T-helper 17 cell (primary cell): ENCODE data around the gene DBF4B. TPM values are rescaled to one million over a fixed set of nuclear protein-coding genes. Genes with fewer than 3 reads are reported as not detected.
"Not testable (repeated sequence)": the region's sequence is repeated elsewhere in the genome, so short reads cannot be mapped to it uniquely, and the experiment has no call there.

Experiments used
- ATAC-seq: fragments of 150-1000 bp; cut with Tn5 transposase; 2 replicates; pipeline ENCODE4 v1.10.0; 2021; ENCODE audit warnings: mild to moderate bottlenecking, moderate library complexity
- DNase-seq, 3 donors: peaks; one replicate each; pipeline versions ENCODE4 v3.0.0 to v3.0.0-alpha.2; 2020 to 2021
- H3K9me3 ChIP-seq: one replicate; pipeline ENCODE4 v1.7.0; 2013; ENCODE audit warnings: low read length, mild to moderate bottlenecking; ENCODE audit not compliant: control insufficient read depth, poor library complexity, severe bottlenecking
- H3K27ac Mint-ChIP-seq: one replicate; pipeline ENCODE4 v1.8.0; 2022; ENCODE audit warnings: mild to moderate bottlenecking, moderate library complexity, mixed read lengths
- H3K27me3 Mint-ChIP-seq: one replicate; pipeline ENCODE4 v1.8.0; 2022; ENCODE audit warnings: mixed read lengths
- H3K36me3 Mint-ChIP-seq: one replicate; pipeline ENCODE4 v1.8.0; 2022; ENCODE audit warnings: low read depth, mixed read lengths
- H3K4me1 Mint-ChIP-seq: one replicate; pipeline ENCODE4 v1.8.0; 2022; ENCODE audit warnings: mild to moderate bottlenecking, mixed read lengths
- H3K4me3 Mint-ChIP-seq: one replicate; pipeline ENCODE4 v1.8.0; 2022; ENCODE audit warnings: mild to moderate bottlenecking, moderate library complexity, mixed read lengths
- total RNA-seq, 4 donors: library from RNA in 2 of 4; stranded (reverse) in 2 of 4; gene quantifications; one replicate each; pipeline ENCODE4 v1.2.3 and lab custom pipeline; 2022 to 2026

DBF4B gene
- total RNA-seq, 2 donors from 2014 or later: 2.2 to 3.8 TPM

DNA sequence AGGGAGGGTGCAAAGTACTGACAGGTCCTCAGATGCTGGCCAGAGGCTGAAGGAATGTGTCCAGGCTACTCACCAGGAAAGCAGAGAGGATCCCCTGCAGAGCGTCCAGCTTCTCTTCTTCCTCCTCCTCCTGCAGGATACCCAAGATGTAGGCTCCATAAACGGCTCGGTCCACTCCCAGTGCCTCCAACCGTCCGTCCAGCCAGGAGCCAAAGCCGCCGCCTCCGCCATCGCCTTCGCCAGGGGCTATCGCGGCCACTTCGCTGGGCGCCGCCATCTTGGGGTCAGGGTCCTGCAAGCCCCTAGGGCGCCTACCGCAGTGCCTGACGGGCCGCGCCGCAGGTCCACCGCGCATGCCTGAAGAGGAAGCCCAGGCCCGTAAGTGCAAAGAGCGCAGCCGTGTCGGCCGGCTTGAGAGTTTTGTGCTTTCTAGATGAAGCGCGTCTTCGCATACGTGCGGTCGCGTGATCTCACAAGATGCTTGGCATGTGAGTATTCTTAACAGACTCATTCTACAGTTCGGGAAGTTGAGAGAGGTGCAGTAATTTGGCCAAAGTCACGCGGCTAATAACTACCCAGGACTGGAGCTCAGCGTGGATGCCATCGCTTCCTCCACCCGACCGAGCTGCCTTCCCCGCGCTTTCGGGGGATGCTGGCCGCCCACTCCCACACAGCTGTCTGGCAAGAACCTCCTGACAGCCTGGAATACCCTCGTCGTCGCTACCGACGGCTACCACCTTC, 18.8 kb upstream of the DBF4B start, which contains the start of gene CCDC43:
Gene CCDC43, minus strand, starts transcription at position 300 of the 741 bp plus-strand sequence. Its CDS starts 23 bp downstream, at position 277.
- Mint-ChIP-seq H3K4me1 (peaks cover 34% of the 10 kb centered on the region), H3K4me3 (peak within 1 kb of the TSS; percentile 99), H3K27me3 (no peaks in the 10 kb centered on the region), H3K36me3 (peaks cover 4% of the 10 kb centered on the region), H3K27ac (peak within 1 kb of the TSS; percentile 97)
- DNase-seq: peak; percentile 78 to 91 (median 85)
- H3K9me3 ChIP-seq: no peaks in the 10 kb centered on the region
- ATAC-seq: peak; percentile 99

DNA sequence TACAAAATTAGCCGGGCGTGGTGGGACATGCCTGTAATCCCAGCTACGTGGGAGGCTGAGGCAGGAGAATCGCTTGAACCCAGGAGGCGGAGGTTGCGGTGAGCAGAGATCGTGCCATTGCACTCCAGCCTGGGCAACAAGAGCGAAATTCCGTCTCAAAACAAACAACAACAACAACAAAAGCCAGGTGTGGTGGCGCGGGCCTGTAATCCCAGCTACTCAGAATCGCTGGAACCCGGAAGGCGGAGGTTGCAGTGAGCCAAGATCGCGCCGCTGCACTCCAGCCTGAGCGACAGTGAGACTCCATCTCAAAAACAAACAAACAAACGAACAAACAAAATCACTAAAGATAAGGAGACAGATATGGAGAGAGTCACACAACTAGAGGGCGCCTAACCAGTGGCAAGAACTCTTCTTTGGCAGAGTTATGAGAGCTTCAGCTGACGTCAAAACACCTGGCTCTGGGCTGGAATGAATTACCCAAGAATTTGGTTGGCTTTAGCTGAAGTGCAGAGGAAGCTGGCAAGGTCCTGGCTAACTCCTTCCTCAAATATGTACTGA, 17.6 kb upstream of the DBF4B start:
- H3K27me3 Mint-ChIP-seq: not testable (repeated sequence)

DNA sequence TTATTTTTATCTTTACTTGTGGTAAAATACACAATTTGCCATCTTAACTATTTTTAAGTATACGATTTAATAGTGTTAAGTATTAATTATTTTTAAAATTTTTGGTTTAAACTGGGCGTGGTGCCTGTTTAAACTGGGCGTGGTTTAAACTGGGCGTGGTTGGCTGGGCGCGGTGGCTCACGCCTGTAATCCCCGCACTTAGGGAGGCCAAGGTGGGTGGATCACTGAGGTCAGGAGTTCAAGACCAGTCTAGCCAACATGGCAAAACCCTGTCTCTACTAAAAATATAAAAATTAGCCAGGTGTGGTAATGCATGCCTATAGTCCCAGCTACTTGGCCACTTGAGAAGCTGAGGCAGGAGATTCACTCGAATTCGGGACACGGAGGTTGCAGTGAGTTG, 14.9 kb upstream of the DBF4B start:
- DNase-seq (no peak), ATAC-seq (no peak)
- H3K4me3 Mint-ChIP-seq: no peak overlapping the region
- H3K9me3 ChIP-seq: no peaks in the 10 kb centered on the region
- no peaks in the 10 kb centered on the region for H3K27me3 Mint-ChIP-seq
- peaks cover 23% of the 10 kb centered on the region for H3K4me1 Mint-ChIP-seq
- H3K27ac Mint-ChIP-seq: no peak overlapping the region
- H3K36me3 Mint-ChIP-seq: peaks cover 2% of the 10 kb centered on the region

More for the DNA sequence above, 17.6 kb upstream of the DBF4B start:
- DNase-seq, H3K36me3 Mint-ChIP-seq, ATAC-seq, H3K9me3 ChIP-seq: not testable (repeated sequence)
- Mint-ChIP-seq H3K27ac (peak overlapping the region; percentile 97), H3K4me1 (peaks cover 29% of the 10 kb centered on the region), H3K4me3 (peak overlapping the region; percentile 7)

DNA sequence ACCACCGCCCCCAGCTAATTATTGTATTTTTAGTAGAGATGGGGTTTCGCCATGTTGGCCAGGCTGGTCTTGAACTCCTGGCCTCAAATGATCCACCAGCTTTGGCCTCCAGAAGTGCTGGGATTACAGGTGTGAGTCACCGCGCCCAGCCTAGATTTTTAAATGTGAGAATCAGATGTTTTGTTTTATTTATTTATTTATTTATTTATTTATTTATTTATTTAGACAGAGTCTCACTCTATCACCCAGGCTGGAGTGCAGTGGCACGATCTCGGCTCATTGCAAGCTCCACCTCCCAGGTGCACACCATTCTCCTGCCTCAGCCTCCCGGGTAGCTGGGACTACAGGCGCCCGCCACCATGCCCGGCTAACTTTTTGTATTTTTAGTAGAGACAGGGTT, 8.2 kb upstream of the DBF4B start:
- H3K4me1 Mint-ChIP-seq, H3K4me3 Mint-ChIP-seq, H3K27me3 Mint-ChIP-seq, H3K27ac Mint-ChIP-seq, H3K9me3 ChIP-seq, H3K36me3 Mint-ChIP-seq, ATAC-seq, DNase-seq: not testable (repeated sequence)

DNA sequence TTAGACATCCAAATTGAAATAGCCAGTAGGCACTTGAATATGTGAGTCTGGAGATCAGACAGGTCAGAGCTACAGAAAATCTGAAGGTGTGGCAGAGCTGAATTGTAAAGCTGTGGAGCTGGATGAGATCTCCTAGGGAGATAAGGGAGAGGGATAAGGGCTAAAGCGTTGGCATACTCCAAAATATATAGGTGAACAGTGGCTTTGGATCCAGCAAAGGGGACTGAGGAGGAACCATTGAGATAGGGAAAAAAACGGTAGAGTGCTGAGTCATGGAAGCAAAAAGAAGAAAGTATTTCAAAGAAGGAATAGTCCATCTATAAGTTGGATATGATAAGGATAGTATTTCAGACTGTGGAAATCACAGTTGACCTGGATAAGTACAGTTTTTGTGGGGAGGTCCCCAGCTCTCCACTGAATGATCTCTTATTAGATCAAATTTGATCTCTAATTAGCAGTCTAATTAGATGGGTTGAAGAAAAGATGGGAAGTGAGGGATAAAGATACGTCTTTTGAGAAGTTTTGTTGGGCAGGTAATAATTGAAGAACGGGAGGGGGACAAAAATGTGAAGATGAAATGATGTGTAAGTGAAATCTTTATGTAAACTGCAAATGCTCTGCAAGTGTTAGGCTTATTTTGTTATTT, 587 bp upstream of the DBF4B start:
- Mint-ChIP-seq H3K36me3 (peaks cover 2% of the 10 kb centered on the region), H3K4me3 (no peak overlapping the region), H3K27me3 (peaks cover 10% of the 10 kb centered on the region), H3K4me1 (peaks cover 2% of the 10 kb centered on the region), H3K27ac (no peak overlapping the region)
- DNase-seq (no peak), ATAC-seq (no peak)
- no peaks in the 10 kb centered on the region for H3K9me3 ChIP-seq

DNA sequence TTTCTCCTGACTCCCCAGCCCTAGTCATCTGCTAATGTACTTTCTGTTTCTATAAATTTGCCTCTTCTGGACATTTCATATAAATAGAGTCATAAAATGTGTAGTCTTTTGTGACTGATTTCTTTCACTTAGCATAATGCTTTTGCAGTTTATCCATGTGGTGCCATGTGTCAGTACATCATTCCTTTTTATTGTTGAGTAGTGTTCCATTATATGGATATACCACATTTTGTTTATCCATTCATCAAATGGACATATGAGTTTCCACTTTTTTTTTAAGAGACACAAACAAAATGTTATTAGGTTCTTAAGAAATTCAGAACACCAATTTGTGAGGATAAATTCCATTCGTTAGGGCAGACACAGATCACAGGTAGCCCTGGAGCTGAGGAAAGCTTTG, 11.0 kb downstream of the DBF4B start:
- H3K27ac Mint-ChIP-seq: no peak overlapping the region
- no peaks in the 10 kb centered on the region for H3K27me3 Mint-ChIP-seq
- no peak overlapping the region for H3K4me3 Mint-ChIP-seq
- H3K9me3 ChIP-seq: no peaks in the 10 kb centered on the region
- no peaks in the 10 kb centered on the region for H3K4me1 Mint-ChIP-seq
- H3K36me3 Mint-ChIP-seq: peaks cover 6% of the 10 kb centered on the region
- DNase-seq: no peak
- ATAC-seq: no peak

DNA sequence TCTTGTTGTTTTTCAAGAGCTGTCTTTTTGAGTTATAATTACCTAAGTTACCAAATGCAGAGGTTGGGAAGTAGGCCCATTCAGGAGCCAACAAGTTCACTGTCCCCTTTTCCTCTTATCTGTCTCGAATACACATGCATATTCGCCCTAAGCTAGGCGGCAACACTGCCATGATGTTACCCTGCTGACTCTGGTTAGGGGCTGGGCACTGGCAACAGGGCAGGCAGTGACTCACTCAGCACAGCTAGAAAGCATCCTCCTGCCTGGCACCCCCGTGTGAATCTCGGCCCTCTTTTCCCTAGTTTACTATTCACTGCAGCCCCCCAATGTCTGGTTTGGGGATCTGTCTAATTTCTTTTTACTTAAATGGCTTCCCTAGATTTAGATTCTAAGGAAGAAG, 13.8 kb downstream of the DBF4B start:
- H3K9me3 ChIP-seq: no peaks in the 10 kb centered on the region
- ATAC-seq: no peak
- Mint-ChIP-seq H3K27ac (no peak overlapping the region), H3K27me3 (no peaks in the 10 kb centered on the region), H3K4me1 (no peaks in the 10 kb centered on the region), H3K4me3 (no peak overlapping the region), H3K36me3 (peaks cover 3% of the 10 kb centered on the region)
- no peak for DNase-seq

DNA sequence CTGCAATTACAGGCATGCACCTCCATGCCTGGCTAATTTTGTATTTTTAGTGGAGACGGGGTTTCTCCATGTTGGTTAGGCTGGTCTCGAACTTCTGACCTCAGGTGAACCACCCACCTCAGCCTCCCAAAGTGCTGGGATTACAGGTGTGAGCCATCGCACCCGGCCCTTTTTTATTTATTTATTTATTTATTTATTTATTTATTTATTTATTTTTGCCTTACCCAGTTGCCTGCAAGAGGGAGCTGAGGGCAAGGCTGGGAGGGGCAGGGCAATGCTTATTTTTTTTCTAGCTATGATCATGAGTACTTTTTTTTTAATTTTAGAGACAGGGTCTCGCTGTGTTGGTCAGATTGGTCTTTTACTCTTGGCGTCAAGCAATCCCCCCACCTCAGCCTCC, 17.7 kb downstream of the DBF4B start:
- H3K27ac Mint-ChIP-seq, H3K4me3 Mint-ChIP-seq, H3K27me3 Mint-ChIP-seq, H3K9me3 ChIP-seq, H3K36me3 Mint-ChIP-seq, ATAC-seq, H3K4me1 Mint-ChIP-seq, DNase-seq: not testable (repeated sequence)

DNA sequence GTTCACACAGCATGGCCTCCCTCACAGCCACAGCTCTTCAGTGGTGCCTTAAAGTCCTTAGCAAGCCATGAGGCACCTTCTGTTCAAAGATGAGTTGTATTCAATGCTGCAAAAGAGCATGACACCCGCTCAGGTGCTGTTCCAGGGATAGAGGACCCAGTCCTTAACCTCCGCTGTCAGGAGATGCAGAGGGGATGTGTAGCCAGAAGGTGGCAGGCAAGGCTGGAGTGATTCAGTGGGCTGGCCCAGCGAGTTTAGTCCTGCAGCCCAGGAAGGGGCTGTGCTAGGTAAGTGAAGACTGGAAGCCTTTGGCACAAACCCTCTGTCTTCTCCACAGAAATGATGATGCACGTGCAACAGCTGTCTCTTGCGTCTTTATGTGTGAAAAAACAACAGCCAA, 25.3 kb downstream of the DBF4B start:
- peaks cover 3% of the 10 kb centered on the region for H3K4me1 Mint-ChIP-seq
- H3K36me3 Mint-ChIP-seq: peaks cover 2% of the 10 kb centered on the region
- H3K9me3 ChIP-seq: no peaks in the 10 kb centered on the region
- H3K27ac Mint-ChIP-seq: no peak overlapping the region
- no peak for ATAC-seq
- DNase-seq: no peak
- no peak overlapping the region for H3K4me3 Mint-ChIP-seq
- no peaks in the 10 kb centered on the region for H3K27me3 Mint-ChIP-seq

DNA sequence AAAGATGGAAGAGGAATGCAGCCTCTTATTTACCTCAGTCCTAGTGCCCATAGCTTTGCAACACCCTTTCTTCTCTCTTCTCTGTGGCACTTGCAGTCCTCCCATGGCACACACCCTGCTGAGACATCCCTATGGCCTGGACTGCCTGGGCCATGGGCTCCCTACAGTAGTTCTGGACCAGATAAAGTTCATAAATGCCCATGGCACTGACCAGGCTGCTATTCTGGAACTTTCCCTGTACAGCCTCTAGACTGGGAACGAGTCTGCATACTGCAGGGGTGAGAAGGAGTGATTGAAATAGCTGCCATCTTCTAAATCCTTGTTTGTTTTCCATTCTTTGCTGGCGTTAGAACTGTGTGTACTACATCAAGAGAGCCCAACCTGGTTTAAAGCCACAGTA, 25.8 kb downstream of the DBF4B start:
- ATAC-seq (no peak), DNase-seq (no peak)
- Mint-ChIP-seq H3K36me3 (peaks cover 2% of the 10 kb centered on the region), H3K4me3 (no peak overlapping the region), H3K27ac (no peak overlapping the region), H3K27me3 (no peaks in the 10 kb centered on the region), H3K4me1 (peaks cover 3% of the 10 kb centered on the region)
- H3K9me3 ChIP-seq: no peaks in the 10 kb centered on the region

DNA sequence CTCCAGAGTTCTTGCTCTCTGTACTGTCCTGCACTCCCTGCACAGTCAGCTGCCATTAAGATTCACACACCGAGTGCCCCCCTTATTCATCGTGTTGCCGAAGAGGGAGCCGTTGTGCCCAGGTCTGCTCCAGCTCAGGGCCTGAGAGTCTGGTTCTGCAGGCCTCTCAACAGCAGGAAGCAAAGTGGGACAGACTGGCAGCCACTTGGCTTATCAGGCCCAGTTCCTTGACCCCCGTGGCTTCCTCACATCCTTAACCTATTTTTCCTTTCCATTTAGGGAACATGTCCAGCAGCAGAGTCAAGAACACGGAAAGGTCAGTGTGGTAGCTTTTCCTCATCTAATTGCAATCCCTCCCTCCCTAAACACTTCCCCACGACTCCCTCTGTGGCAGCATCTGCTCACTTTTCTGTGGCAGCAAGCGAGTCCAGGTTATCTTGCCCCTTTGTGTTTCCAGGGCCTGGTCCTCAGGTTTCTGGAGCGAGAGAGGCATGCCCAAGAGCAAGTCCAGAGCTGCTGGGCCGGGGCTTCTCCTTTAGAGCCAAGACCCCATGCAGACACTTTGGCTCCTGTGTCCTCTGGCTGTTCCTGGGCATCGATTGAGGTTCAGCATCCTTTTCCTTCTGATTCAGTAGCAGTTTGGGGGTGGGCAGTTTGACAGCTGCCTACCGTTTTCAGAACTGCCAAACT, 28.2 kb downstream of the DBF4B start:
- Mint-ChIP-seq H3K4me3 (no peak overlapping the region), H3K27ac (no peak overlapping the region), H3K27me3 (no peaks in the 10 kb centered on the region), H3K36me3 (no peaks in the 10 kb centered on the region), H3K4me1 (peaks cover 3% of the 10 kb centered on the region)
- DNase-seq: no peak
- H3K9me3 ChIP-seq: no peaks in the 10 kb centered on the region
- ATAC-seq: no peak

DNA sequence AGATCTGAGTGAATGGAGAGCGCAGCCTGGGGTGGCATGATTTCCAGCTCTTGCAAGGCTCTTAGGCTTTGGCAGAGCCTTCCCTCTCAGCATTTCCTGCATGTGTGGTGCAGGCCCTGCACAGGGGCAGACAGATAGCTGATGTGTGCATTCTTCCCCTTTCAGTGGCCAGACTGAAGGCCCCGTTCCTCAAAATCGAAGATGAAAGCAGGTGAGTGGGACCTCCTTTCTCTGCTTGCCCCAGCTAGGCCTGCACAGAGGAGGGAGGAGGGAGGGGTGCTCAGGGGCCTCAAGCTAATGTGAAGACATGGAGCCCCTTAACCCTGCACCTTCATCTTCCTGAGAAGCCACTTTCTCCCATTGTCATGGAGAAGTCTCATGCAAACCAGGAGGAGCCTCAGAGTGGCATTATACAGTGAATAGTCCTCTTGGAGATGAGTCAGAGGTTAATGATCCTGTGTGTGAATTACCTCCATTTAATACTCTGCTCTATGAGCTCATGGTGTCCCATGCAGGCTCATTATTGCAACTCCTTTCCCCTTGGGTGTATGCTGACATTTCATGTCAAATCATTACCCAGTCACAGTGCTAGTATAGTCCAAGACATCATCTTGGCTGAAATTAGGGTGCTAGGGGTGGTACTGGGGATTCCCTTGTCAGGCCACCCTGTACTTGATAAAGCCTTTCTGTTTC, 29.9 kb downstream of the DBF4B start:
- DNase-seq: no peak
- no peak overlapping the region for H3K4me3 Mint-ChIP-seq
- H3K27ac Mint-ChIP-seq: no peak overlapping the region
- no peaks in the 10 kb centered on the region for H3K27me3 Mint-ChIP-seq
- no peaks in the 10 kb centered on the region for H3K36me3 Mint-ChIP-seq
- peaks cover 3% of the 10 kb centered on the region for H3K4me1 Mint-ChIP-seq
- H3K9me3 ChIP-seq: no peaks in the 10 kb centered on the region
- no peak for ATAC-seq

DNA sequence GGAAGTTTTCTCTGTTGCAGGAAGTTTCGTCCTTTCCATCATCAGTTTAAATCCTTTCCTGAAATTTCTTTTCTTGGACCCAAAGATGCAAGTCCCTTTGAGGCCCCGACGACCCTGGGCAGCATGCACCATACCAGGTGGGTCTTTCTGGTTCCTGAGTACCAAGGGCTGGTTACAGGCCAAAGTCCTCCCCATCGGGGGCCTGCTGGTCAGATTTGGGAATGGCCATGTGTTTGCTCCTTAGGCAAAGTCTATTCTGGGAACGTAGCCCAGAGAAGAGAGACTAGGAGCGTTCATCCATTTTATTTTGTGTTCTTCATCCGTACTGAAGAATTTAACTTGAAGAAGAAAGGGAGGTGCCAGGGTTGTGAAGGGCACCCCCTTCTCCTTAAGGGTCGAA, 32.9 kb downstream of the DBF4B start:
- DNase-seq (no peak), ATAC-seq (no peak)
- Mint-ChIP-seq H3K27ac (no peak overlapping the region), H3K4me1 (no peaks in the 10 kb centered on the region), H3K36me3 (no peaks in the 10 kb centered on the region), H3K4me3 (no peak overlapping the region), H3K27me3 (no peaks in the 10 kb centered on the region)
- no peaks in the 10 kb centered on the region for H3K9me3 ChIP-seq
